ENCODE data around the gene PLPP1.

- TF ChIP-seq GATA3 (IDR thresholded peaks at IDR 0.05; ENCODE audit: low read depth, low read length) (no peak), GATA2 (IDR thresholded peaks at IDR 0.05; ENCODE audit: low read depth, low read length) (no peak)
These were observed 22.4 kb upstream of the PLPP1 start for GRCh38 chr5:55557123-55557522.

Data from SH-SY5Y (cell line).